ENCODE measurements around the gene CEP41. TPM values are rescaled to one million over a fixed set of nuclear protein-coding genes. Genes with fewer than 3 reads are reported as not detected.

CEP41 gene
- total and polyA plus RNA-seq, 10 of the 15 experiments (the other 5 are each of a cell fraction or from before 2014, with no cell fraction given), result 11.4 to 43.0 (median 24.7) TPM

DNA sequence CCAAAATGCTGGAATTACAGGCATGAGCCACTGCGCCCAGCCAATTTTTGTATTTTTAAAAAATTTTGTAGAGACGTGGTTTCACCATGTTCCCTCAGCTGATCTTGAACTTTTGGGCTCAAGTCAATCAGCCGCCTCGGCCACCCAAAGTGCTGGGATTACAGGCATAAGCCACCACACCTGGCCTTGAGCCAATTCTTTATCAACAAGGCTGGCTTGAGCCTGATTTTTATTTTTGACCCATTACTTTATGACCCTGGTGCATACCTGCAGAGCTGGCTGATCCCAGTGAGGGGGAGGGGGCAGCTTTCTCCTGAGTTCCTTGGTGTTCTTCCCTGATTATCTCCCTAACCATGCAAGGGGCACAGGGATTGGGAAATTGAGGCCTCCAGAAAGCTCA lies 76.4 kb downstream of the CEP41 start (continued):
- TF ChIP-seq MYB (IDR thresholded peaks at IDR 0.05; ENCODE audit: borderline replicate concordance, low read depth, low read length) (no peak), SREBF2 (IDR thresholded peaks at IDR 0.05; ENCODE audit: low read length) (no peak), RCOR1 (conservative IDR thresholded peaks at IDR 0.05; ENCODE audit: low read depth, low read length) (no peak)

DNA sequence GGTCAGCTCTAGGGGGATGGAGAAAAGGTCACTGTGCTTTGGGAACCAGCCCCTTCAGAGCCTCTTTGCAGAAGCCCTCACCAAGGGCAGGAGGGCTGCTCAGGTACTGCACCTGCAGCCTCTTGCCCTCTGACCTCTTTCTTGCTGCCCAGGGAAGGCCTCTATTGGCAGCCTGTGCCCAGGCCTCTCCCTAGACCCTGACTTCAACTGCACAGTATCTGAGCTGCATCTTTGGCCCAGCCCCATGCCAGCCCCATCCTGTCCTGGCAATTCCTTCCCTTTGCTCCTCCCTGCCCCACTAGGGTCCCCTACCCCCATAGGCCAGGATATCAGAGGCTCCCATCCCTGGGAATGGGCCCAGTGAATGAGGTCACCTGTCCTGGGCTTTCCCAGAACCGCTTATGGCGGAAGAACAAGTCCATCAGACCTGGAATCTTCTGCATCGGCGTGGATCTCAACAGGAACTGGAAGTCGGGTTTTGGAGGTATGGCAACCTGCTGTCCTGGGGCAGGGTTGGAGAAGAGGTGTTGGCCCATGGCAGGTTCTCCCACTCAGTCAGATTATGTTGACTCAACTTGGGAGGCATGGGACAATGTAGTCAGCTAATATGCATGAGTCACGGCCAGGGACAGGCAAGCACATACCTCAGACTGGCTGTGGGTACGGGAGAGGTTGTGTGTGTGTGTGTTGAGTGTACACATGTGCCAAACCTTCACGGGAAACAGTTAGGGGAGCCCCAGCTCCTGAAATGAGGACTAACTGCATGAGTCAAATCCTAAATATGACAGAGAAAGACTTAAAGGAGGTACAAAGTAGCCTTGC lies 77.6 kb downstream of the CEP41 start:
- Histone ChIP-seq H2AFZ (ENCODE audit: control insufficient read depth, low read depth, low read length) (no peak overlapping the region), H3K4me3 (no peak overlapping the region), H3K4me1 (ENCODE audit: control insufficient read depth, insufficient read depth, low read length) (peaks cover 13% of the 10 kb centered on the region), H3K79me2 (ENCODE audit: control insufficient read depth, insufficient read depth, low read length) (no peaks in the 10 kb centered on the region), H4K20me1 (ENCODE audit: control insufficient read depth, insufficient read depth) (no peaks in the 10 kb centered on the region), H3K9ac (ENCODE audit: control insufficient read depth, insufficient read depth, low read length) (no peak overlapping the region), H3K36me3 (ENCODE audit: control insufficient read depth in 2 of 2, insufficient read depth in 2 of 2, low read length in 1 of 2) (no peaks in the 10 kb centered on the region), H3K27me3 (replicated peaks in 1 of 2; ENCODE audit: control insufficient read depth in 2 of 2, insufficient read depth in 2 of 2, low read length in 1 of 2) (no peaks in the 10 kb centered on the region), H3K9me3 (replicated peaks; ENCODE audit: control insufficient read depth, insufficient read depth, low read length) (peaks cover 2% of the 10 kb centered on the region; the same call in 1 of the 3 replicates), H3K4me2 (ENCODE audit: control insufficient read depth, insufficient read depth) (no peak overlapping the region), H3K27ac (ENCODE audit: control insufficient read depth, insufficient read depth) (no peak overlapping the region)
- ChIA-PET RAD21 (ENCODE audit: unreplicated experiment) (no interaction called here), SMC1A (ENCODE audit: uncharacterized antibody, unreplicated experiment) (interaction anchor here (0.7 kb wide), 1 partner anchor 228 kb away, joined by 3 read pairs; no protein-coding TSS in a partner anchor), POLR2A (interaction anchor here (0.5 kb wide), 1 partner anchor 176 kb away, joined by 3 read pairs; no protein-coding TSS in a partner anchor), CTCF (no interaction called here)
- no TSS peak for BruUV-seq (replicated peaks)
- FAIRE-seq (peak; percentile 73), ATAC-seq (peak; percentile 51), DNase-seq (ENCODE audit: low read depth, low spot score) (no peak)
- intact Hi-C loops (cut with micrococcal nuclease; ENCODE audit: unreplicated experiment) (no loop called here), in situ Hi-C loops (cut with MboI) (no loop called here)
- 10% methylated on average over 8 of the region's 8 CpGs for WGBS (ENCODE audit: insufficient coverage, insufficient replicate concordance, low lambda C conversion rate, missing lambda C conversion rate)
- 0 out of 2 replicates have a peak, but pooled peaks have one; percentile 9 for TF ChIP-seq SMC3 (IDR thresholded peaks at IDR 0.05; ENCODE audit: borderline replicate concordance, low read length)
- peak in 1 of 2 experiments; percentile 22; a peak in 1 of 3 replicates for TF ChIP-seq EGR1 (IDR thresholded peaks at IDR 0.05; ENCODE audit: borderline replicate concordance in 1 of 2, low read depth in 2 of 2, low read length in 2 of 2)
- TF ChIP-seq ATF2 (IDR thresholded peaks at IDR 0.05; ENCODE audit: low read length), result peak; percentile 76; the same call in 1 of the 2 replicates
- 0 out of 2 replicates have a peak, but pooled peaks have one; percentile 21 for TF ChIP-seq CREB1 (IDR thresholded peaks at IDR 0.05; ENCODE audit: low read depth)
- peak in 1 of 2 experiments; percentile 30; a peak in 1 of 4 replicates for TF ChIP-seq IKZF2 (IDR thresholded peaks at IDR 0.05)
- TF ChIP-seq ZBED1 (IDR thresholded peaks at IDR 0.05; ENCODE audit: borderline replicate concordance), result peak; percentile 37; the same call in 1 of the 2 replicates
- no peak for TF ChIP-seq HDAC2 (IDR thresholded peaks at IDR 0.05)
- TF ChIP-seq ZNF207 (IDR thresholded peaks at IDR 0.05; ENCODE audit: borderline replicate concordance), result no peak
- TF ChIP-seq JUNB (IDR thresholded peaks at IDR 0.05), result peak; percentile 84
- 0 out of 2 replicates have a peak, but pooled peaks have one; percentile 10 for TF ChIP-seq TCF12 (IDR thresholded peaks at IDR 0.05; ENCODE audit: low read depth, low read length)
- TF ChIP-seq SP1 (IDR thresholded peaks at IDR 0.05; ENCODE audit: low read depth, low read length), result no peak
- no peak for TF ChIP-seq HDGF (IDR thresholded peaks at IDR 0.05)
- TF ChIP-seq EED (IDR thresholded peaks at IDR 0.05; ENCODE audit: low read depth), result peak; percentile 80
- peak; percentile 48; the same call in 1 of the 2 replicates for TF ChIP-seq IRF4 (IDR thresholded peaks at IDR 0.05; ENCODE audit: low read depth, low read length)
- peak; percentile 79 for TF ChIP-seq BCL3 (IDR thresholded peaks at IDR 0.05; ENCODE audit: borderline replicate concordance, insufficient read depth, low read depth, low read length, poor library complexity, severe bottlenecking)
- peak; percentile 69; the same call in 1 of the 2 replicates for TF ChIP-seq CREM (IDR thresholded peaks at IDR 0.05; ENCODE audit: low read depth)
- peak; percentile 59; the same call in 1 of the 2 replicates for TF ChIP-seq NFIC (IDR thresholded peaks at IDR 0.05; ENCODE audit: low read depth, low read length)
- peak; percentile 70 for TF ChIP-seq RUNX3 (IDR thresholded peaks at IDR 0.05; ENCODE audit: low read length)
- peak in 1 of 2 experiments; percentile 10; a peak in 1 of 4 replicates for TF ChIP-seq BHLHE40 (IDR thresholded peaks at IDR 0.05; ENCODE audit: borderline replicate concordance in 1 of 2, low read depth in 2 of 2, low read length in 1 of 2)

All from GM12878 (cell line).